CD14-positive monocyte (primary cell): ENCODE measurements around the gene MSMB. TPM values are rescaled to one million over a fixed set of nuclear protein-coding genes. Genes with fewer than 3 reads are reported as not detected.

Source experiments
- DNase-seq, 3 donors: peaks; one replicate each; pipeline ENCODE4 v3.0.0-alpha.2; 2011 to 2022
- H2AFZ ChIP-seq: 2 replicates; pipeline ENCODE4 v1.6.0; 2012; ENCODE audit warnings: mild to moderate bottlenecking, low read depth, low read length, inconsistent platforms; ENCODE audit not compliant: insufficient read depth, poor library complexity, severe bottlenecking
- H3K27ac ChIP-seq, 2 donors: 1 replicate in 1 of 2; 2 replicates in 1 of 2; pipeline ENCODE4 v1.5.1; 2012 to 2013; ENCODE audit warnings: low read length in 2 of 2, control low read depth in 1 of 2, inconsistent platforms in 1 of 2, low read depth in 1 of 2, mild to moderate bottlenecking in 1 of 2
- H3K27me3 ChIP-seq, 2 donors: one replicate each; pipeline versions ENCODE4 v1.6.0 to v1.6.1; 2011 to 2013; ENCODE audit warnings: low read length in 2 of 2; ENCODE audit not compliant: control insufficient read depth in 2 of 2, insufficient read depth in 2 of 2
- H3K36me3 ChIP-seq, 2 donors: replicated peaks in 1 of 2; 1 replicate in 1 of 2; 2 replicates in 1 of 2; pipeline versions ENCODE4 v1.5.1 to v1.6.1; 2012 to 2013; ENCODE audit warnings: low read length in 2 of 2, control low read depth in 1 of 2, inconsistent platforms in 1 of 2, mild to moderate bottlenecking in 1 of 2; ENCODE audit not compliant: insufficient read depth in 2 of 2, control insufficient read depth in 1 of 2
- H3K4me1 ChIP-seq, 2 donors: 1 replicate in 1 of 2; 2 replicates in 1 of 2; pipeline versions ENCODE4 v1.5.1 to v1.6.1; 2012 to 2013; ENCODE audit warnings: low read length in 2 of 2, control low read depth in 1 of 2, inconsistent platforms in 1 of 2, mild to moderate bottlenecking in 1 of 2, moderate library complexity in 1 of 2; ENCODE audit not compliant: insufficient read depth in 2 of 2, control insufficient read depth in 1 of 2
- H3K4me2 ChIP-seq: replicated peaks from 2 replicates; pipeline ENCODE3; 2012; ENCODE audit warnings: low read length, moderate library complexity, mild to moderate bottlenecking; ENCODE audit not compliant: poor library complexity, severe bottlenecking; ENCODE audit errors: extremely low read depth
- H3K4me3 ChIP-seq, 3 experiments: fragments of 200-600 bp in 1 of 3; sonication (generic) in 1 of 3; replicated peaks in 1 of 3; 1 replicate in 2 of 3; 2 replicates in 1 of 3; pipeline ENCODE4 v1.5.1; 2011 to 2013; ENCODE audit warnings: low read length in 3 of 3, mild to moderate bottlenecking in 3 of 3, control low read depth in 2 of 3, low read depth in 2 of 3, inconsistent platforms in 1 of 3, moderate library complexity in 1 of 3
- H3K79me2 ChIP-seq: 2 replicates; pipeline ENCODE4 v1.6.0; 2012; ENCODE audit warnings: mild to moderate bottlenecking, control low read depth, inconsistent platforms, low read length, moderate library complexity; ENCODE audit not compliant: insufficient read depth
- H3K9ac ChIP-seq: 2 replicates; pipeline ENCODE4 v1.6.0; 2017; ENCODE audit warnings: low read length, mild to moderate bottlenecking; ENCODE audit not compliant: insufficient read depth, poor library complexity, severe bottlenecking
- H3K9me3 ChIP-seq, 2 donors: replicated peaks in 1 of 2; 1 replicate in 1 of 2; 2 replicates in 1 of 2; pipeline versions ENCODE4 v1.5.1 to v1.6.1; 2012 to 2013; ENCODE audit warnings: low read length in 2 of 2, control low read depth in 1 of 2; ENCODE audit not compliant: control insufficient read depth in 1 of 2, insufficient read depth in 1 of 2
- H4K20me1 ChIP-seq: 2 replicates; pipeline ENCODE4 v1.6.0; 2012; ENCODE audit warnings: mild to moderate bottlenecking, low read length, control low read depth, moderate library complexity; ENCODE audit not compliant: insufficient read depth
- H3K27ac Mint-ChIP-seq, 7 donors: one replicate each; pipeline ENCODE4 v1.8.0; 2020; ENCODE audit warnings: mild to moderate bottlenecking in 7 of 7, mixed read lengths in 7 of 7, moderate library complexity in 6 of 7, inconsistent platforms in 2 of 7
- H3K27me3 Mint-ChIP-seq, 3 donors: one replicate each; pipeline ENCODE4 v1.8.0; 2021 to 2022; ENCODE audit warnings: low read depth in 3 of 3, mild to moderate bottlenecking in 3 of 3, mixed read lengths in 3 of 3, moderate library complexity in 3 of 3, inconsistent platforms in 1 of 3
- H3K36me3 Mint-ChIP-seq, 2 donors: one replicate each; pipeline ENCODE4 v1.8.0; 2020; ENCODE audit warnings: mixed read lengths in 2 of 2, inconsistent platforms in 1 of 2, mild to moderate bottlenecking in 1 of 2
- H3K4me1 Mint-ChIP-seq: one replicate; pipeline ENCODE4 v1.8.0; 2020; ENCODE audit warnings: mild to moderate bottlenecking, mixed read lengths
- H3K4me3 Mint-ChIP-seq, 2 donors: one replicate each; pipeline ENCODE4 v1.8.0; 2020; ENCODE audit warnings: mild to moderate bottlenecking in 2 of 2, mixed read lengths in 2 of 2, moderate library complexity in 1 of 2
- H3K9me3 Mint-ChIP-seq, 7 donors: one replicate each; pipeline ENCODE4 v1.8.0; 2020 to 2022; ENCODE audit warnings: mixed read lengths in 7 of 7, mild to moderate bottlenecking in 6 of 7, moderate library complexity in 6 of 7, inconsistent platforms in 2 of 7
- CTCF ChIP-seq: fragments of 200-600 bp; IDR thresholded peaks from one replicate; pipeline ENCODE4 v1.8.0; 2022; ENCODE audit warnings: antibody characterized with exemption, mild to moderate bottlenecking
- WGBS: methylation state at CpG from one replicate; pipeline ENCODE4 v1.1.5; 2013; ENCODE audit warnings: missing lambda C conversion rate; ENCODE audit not compliant: insufficient coverage; 5-methylcytosine and 5-hydroxymethylcytosine counted together
- intact Hi-C, 2 donors: fragments of 100-400 bp; cut with micrococcal nuclease; formaldehyde crosslinking; loops; one replicate each; pipeline versions ENCODE4 v1.15.0 to v1.15.1; 2023
- polyA plus RNA-seq, 3 donors: library from polyadenylated mRNA; depleted of rRNA in 1 of 3; unstranded in 2 of 3; stranded (reverse) in 1 of 3; fragments of 300-500 nt in 2 of 3; fragments of >200 nt in 1 of 3; fragmentation: Illumina TruSeq in 2 of 3; gene quantifications; 1 replicate in 2 of 3; 2 replicates in 1 of 3; pipeline ENCODE4 v1.2.3, GENCODE V29; 2012 to 2021

Gene MSMB
- polyA plus RNA-seq, 3 donors = not detected

- Mint-ChIP-seq H3K4me3 (no peak overlapping the region), H3K27me3 (peaks cover 0 to 4% (median 2%) of the 10 kb centered on the region in 3 donors), H3K27ac (peak overlapping the region in 1 of 7 donors; percentile 51), H3K36me3 (no peaks in the 10 kb centered on the region), H3K4me1 (peaks cover 11% of the 10 kb centered on the region), H3K9me3 (peaks cover 0 to 4% (median 0%) of the 10 kb centered on the region in 7 donors)
- no peak overlapping the region for H3K4me2 ChIP-seq
- no peaks in the 10 kb centered on the region for H3K79me2 ChIP-seq
- DNase-seq = no peak
- no peak overlapping the region for H3K9ac ChIP-seq
- no peak overlapping the region for H3K27ac ChIP-seq
- no peak for TF ChIP-seq CTCF
- peaks cover 7 to 12% of the 10 kb centered on the region in 2 donors for H3K4me1 ChIP-seq
- H4K20me1 ChIP-seq = no peaks in the 10 kb centered on the region
- H3K4me3 ChIP-seq = no peak overlapping the region
- H2AFZ ChIP-seq = no peak overlapping the region
- WGBS = no CpG with 5 or more reads among the region's 1 CpG
- intact Hi-C loops = no loop called here
- no peaks in the 10 kb centered on the region for H3K9me3 ChIP-seq
- H3K27me3 ChIP-seq = no peaks in the 10 kb centered on the region
- no peaks in the 10 kb centered on the region for H3K36me3 ChIP-seq
These were observed 18.3 kb upstream of the MSMB start for GRCh38 chr10:46064269-46064817.

GRCh38 chr10:46062723-46063428 is 16.8 kb upstream of the MSMB start:
- H3K79me2 ChIP-seq = no peaks in the 10 kb centered on the region
- Mint-ChIP-seq H3K27ac (no peak overlapping the region), H3K36me3 (no peaks in the 10 kb centered on the region), H3K9me3 (peaks cover 0 to 7% (median 5%) of the 10 kb centered on the region in 7 donors), H3K27me3 (peaks cover 0 to 4% (median 2%) of the 10 kb centered on the region in 3 donors), H3K4me1 (peaks cover 7% of the 10 kb centered on the region), H3K4me3 (no peak overlapping the region)
- no peak for DNase-seq
- H3K4me3 ChIP-seq = peak overlapping the region in 1 of 3 experiments; percentile 44
- H3K27me3 ChIP-seq = no peaks in the 10 kb centered on the region
- H3K36me3 ChIP-seq = no peaks in the 10 kb centered on the region
- no peak overlapping the region for H3K27ac ChIP-seq
- peak overlapping the region; percentile 71 for H2AFZ ChIP-seq
- H3K4me1 ChIP-seq = peaks cover 7 to 12% of the 10 kb centered on the region in 2 donors
- 100% methylated on average over 6 of the region's 14 CpGs for WGBS
- TF ChIP-seq CTCF = no peak
- H3K9ac ChIP-seq = no peak overlapping the region
- H4K20me1 ChIP-seq = no peaks in the 10 kb centered on the region
- H3K9me3 ChIP-seq = no peaks in the 10 kb centered on the region
- peak overlapping the region; percentile 28 for H3K4me2 ChIP-seq
- intact Hi-C loops = no loop called here
